ENCODE results near the gene ZNF747. TPM values are rescaled to one million over a fixed set of nuclear protein-coding genes. Genes with fewer than 3 reads are reported as not detected.

ZNF747 gene
- total and polyA plus RNA-seq, 8 donors: 6.6 to 11.8 (median 9.0) TPM

DNA sequence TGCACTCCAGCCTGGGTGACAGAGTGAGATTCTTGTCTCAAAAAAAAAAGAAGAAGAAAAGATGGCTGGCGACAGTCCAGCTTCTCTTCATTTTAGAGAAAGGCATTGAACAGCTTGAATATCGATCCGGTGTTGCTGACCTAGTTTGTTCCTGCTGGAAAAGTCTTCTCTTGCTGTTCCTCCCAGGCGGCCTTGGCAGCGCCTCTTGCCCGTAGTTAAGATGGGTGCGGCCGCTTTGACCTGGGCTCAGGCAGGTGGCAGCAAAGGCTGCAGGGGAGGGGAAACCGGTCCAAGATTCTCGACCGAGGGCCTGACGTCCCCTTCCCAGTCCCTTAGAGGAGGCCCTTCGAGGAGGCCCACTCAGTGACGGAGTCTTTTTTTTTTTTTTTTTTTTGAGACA is 27.4 kb upstream of the ZNF747 start:
- H3K4me1 ChIP-seq: peaks cover 0 to 41% of the 10 kb centered on the region in 2 donors
- TF ChIP-seq, protein P1, sequence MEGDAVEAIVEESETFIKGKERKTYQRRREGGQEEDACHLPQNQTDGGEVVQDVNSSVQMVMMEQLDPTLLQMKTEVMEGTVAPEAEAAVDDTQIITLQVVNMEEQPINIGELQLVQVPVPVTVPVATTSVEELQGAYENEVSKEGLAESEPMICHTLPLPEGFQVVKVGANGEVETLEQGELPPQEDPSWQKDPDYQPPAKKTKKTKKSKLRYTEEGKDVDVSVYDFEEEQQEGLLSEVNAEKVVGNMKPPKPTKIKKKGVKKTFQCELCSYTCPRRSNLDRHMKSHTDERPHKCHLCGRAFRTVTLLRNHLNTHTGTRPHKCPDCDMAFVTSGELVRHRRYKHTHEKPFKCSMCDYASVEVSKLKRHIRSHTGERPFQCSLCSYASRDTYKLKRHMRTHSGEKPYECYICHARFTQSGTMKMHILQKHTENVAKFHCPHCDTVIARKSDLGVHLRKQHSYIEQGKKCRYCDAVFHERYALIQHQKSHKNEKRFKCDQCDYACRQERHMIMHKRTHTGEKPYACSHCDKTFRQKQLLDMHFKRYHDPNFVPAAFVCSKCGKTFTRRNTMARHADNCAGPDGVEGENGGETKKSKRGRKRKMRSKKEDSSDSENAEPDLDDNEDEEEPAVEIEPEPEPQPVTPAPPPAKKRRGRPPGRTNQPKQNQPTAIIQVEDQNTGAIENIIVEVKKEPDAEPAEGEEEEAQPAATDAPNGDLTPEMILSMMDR (IDR thresholded peaks at IDR 0.05): no peak
- peak overlapping the region; percentile 66 to 89 for H3K27ac ChIP-seq
- H3K4me3 ChIP-seq: peak overlapping the region in 1 of 2 donors; percentile 54
- intact Hi-C loops (cut with DNase I): no loop called here
- ATAC-seq (no peak), DNase-seq (peak in 1 of 4 donors; percentile 36)
- no peaks in the 10 kb centered on the region for H3K36me3 ChIP-seq
- no peaks in the 10 kb centered on the region for H3K27me3 ChIP-seq
- no peaks in the 10 kb centered on the region for H3K9me3 ChIP-seq

DNA sequence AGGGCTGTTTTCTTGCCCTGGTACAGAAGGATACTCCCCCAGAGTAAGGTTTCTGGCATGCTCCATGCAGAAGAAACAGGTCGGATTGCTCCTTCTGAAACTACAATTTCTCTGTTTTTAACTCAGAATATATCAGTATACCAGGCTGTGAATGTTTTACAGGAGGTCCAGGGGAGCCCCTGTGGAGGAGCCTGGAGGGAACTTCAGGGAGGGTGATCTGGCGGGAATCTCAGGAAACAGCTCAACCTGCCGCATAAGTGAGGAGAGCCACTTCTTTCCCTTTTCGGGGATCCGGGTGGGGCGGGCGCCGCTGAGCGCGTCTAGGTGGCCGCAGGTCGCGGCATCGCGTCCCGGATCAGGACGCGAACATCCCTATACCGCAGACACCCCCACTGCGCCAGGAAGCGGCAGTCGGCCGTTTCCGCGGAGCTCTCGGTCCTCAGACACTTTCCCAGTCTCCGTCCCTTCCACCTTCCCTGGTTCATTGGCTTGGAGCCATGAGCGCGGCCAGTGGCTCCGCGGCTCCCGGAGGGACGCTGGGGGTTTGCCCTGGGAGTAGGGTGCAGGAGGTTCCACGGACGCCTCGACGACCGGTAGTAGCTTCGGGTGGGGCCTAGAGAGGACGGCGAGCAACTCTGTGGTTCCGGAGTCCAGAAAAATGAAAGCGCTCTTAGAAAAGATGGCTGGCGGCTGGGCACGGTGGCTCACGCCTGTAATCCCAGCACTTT is 26.6 kb upstream of the ZNF747 start:
- H3K9me3 ChIP-seq: no peaks in the 10 kb centered on the region
- H3K36me3 ChIP-seq: peaks cover 0 to 2% of the 10 kb centered on the region in 2 donors
- ATAC-seq: no peak
- TF ChIP-seq, protein P1 (IDR thresholded peaks at IDR 0.05): no peak
- H3K27ac ChIP-seq: peak overlapping the region; percentile 66 to 89
- peaks cover 0 to 49% of the 10 kb centered on the region in 2 donors for H3K4me1 ChIP-seq
- intact Hi-C loops (cut with DNase I): no loop called here
- peak overlapping the region; percentile 28 to 54 for H3K4me3 ChIP-seq
- peak in 2 of 4 donors; percentile 54 to 87 for DNase-seq
- no peaks in the 10 kb centered on the region for H3K27me3 ChIP-seq

DNA sequence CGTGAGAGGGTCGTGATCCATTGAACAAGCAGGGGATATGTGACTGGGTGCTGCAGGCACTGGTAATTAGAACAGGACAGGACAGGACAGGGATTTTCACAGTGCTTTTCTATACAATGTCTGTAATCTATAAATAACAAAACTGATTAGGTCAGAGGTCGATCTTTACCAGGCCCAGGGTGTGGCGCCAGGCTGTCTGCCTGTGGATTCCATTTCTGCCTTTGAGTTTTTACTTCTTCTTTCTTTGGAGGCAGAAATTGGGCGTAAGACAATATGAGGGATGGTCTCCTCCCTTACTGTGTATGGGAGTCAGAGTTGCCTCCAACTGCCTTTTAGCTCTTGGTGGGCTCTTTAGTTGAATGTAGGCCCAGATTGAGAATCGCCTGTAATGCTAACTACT is 25.0 kb upstream of the ZNF747 start:
- intact Hi-C loops (cut with DNase I): no loop called here
- DNase-seq (no peak), ATAC-seq (no peak)
- no peaks in the 10 kb centered on the region for H3K9me3 ChIP-seq
- H3K27ac ChIP-seq: peak overlapping the region in 1 of 2 donors; percentile 98
- TF ChIP-seq, protein P1 (IDR thresholded peaks at IDR 0.05): no peak
- H3K27me3 ChIP-seq: no peaks in the 10 kb centered on the region
- peaks cover 0 to 54% of the 10 kb centered on the region in 2 donors for H3K4me1 ChIP-seq
- H3K36me3 ChIP-seq: peaks cover 0 to 17% of the 10 kb centered on the region in 2 donors
- H3K4me3 ChIP-seq: no peak overlapping the region

DNA sequence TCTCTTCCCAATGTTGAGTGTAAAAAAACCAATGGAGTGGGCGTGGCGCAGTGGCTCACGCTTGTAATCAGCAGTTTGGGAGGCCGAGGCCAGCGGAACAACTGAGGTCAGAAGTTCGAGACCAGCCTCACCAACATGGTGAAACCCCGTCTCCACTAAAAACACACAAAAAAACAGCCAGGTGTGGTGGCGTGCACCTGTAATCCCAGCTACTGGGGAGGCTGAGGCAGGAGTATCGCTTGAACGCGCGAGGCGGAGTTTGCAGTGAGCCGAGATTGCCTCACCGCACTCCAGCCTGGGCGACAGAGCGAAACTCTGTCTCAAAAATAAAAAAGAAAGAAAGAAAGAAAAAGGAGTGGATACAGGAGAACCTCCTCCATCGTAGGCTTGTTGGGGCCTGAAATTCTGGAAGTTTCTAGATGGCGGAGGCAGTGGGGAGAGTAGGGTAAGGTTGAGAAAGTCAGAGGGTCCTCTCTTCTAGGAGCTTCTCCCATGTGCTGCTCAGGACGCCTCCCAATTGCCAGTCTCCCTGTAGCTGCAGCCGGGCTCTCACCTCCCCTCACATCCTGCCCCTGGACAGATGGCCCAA is 24.2 kb upstream of the ZNF747 start:
- peaks cover 0 to 55% of the 10 kb centered on the region in 2 donors for H3K4me1 ChIP-seq
- ATAC-seq (no peak), DNase-seq (peak in 1 of 4 donors; percentile 27)
- intact Hi-C loops (cut with DNase I): no loop called here
- peak overlapping the region; percentile 83 to 98 for H3K27ac ChIP-seq
- H3K4me3 ChIP-seq: peak overlapping the region in 1 of 2 donors; percentile 95
- TF ChIP-seq, protein P1 (IDR thresholded peaks at IDR 0.05): no peak
- H3K27me3 ChIP-seq: no peaks in the 10 kb centered on the region
- no peaks in the 10 kb centered on the region for H3K9me3 ChIP-seq
- peaks cover 0 to 25% of the 10 kb centered on the region in 2 donors for H3K36me3 ChIP-seq
